K562 (cell line): ENCODE results near the gene MDC1. TPM values are rescaled to one million over a fixed set of nuclear protein-coding genes. Genes with fewer than 3 reads are reported as not detected.
A peak's percentile ranks its signal among the peaks of the same experiment; 100 is the strongest.

Experiments used
- CEBPB ChIP-seq: fragments of 450-650 bp; IDR thresholded peaks from 2 replicates; pipeline ENCODE4 v1.6.1; 2016; ENCODE audit warnings: missing genetic modification characterization, missing compliant biosample characterization
- ETS1 ChIP-seq: conservative IDR thresholded peaks from 2 replicates; pipeline ENCODE4 v1.6.1; 2011; ENCODE audit warnings: low read depth, mild to moderate bottlenecking, low read length; ENCODE audit not compliant: control insufficient read depth
- HMGN3 ChIP-seq: IDR thresholded peaks from 2 replicates; pipeline ENCODE4 v1.6.1; 2011; ENCODE audit warnings: borderline replicate concordance, low read depth, mild to moderate bottlenecking, mixed read lengths, low read length; ENCODE audit not compliant: insufficient read length; ENCODE audit errors: extremely low read depth
- KLF13 ChIP-seq: fragments of 450-650 bp; IDR thresholded peaks from 2 replicates; pipeline ENCODE4 v1.6.1; 2016; ENCODE audit warnings: missing genetic modification characterization, low read depth, mild to moderate bottlenecking, missing compliant biosample characterization, moderate library complexity, borderline replicate concordance
- NR1H2 ChIP-seq: sonication (generic); formaldehyde crosslinking; IDR thresholded peaks from 2 replicates; pipeline ENCODE4 v1.4.0; 2020; ENCODE audit warnings: mild to moderate bottlenecking, missing genetic modification reagents
- REST ChIP-seq, 2 experiments: fragments of 450-650 bp; formaldehyde crosslinking in 1 of 2; IDR thresholded peaks; 2 replicates each; pipeline versions ENCODE4 v1.4.0 to v1.6.1; 2014 to 2020; ENCODE audit warnings: mild to moderate bottlenecking in 2 of 2, borderline replicate concordance in 1 of 2, low read depth in 1 of 2
- SETDB1 ChIP-seq: IDR thresholded peaks from one replicate; pipeline ENCODE4 v1.6.1; 2012; ENCODE audit warnings: low read length, control low read depth, inconsistent platforms
- SMC3 ChIP-seq: conservative IDR thresholded peaks from 2 replicates; pipeline ENCODE4 v1.6.1; 2011; ENCODE audit warnings: low read depth, low read length, improper control_type of control experiment; ENCODE audit not compliant: insufficient read depth
- SP1 ChIP-seq: sonication (generic); formaldehyde crosslinking; IDR thresholded peaks from 2 replicates; pipeline ENCODE4 v1.8.1; 2022; ENCODE audit warnings: mild to moderate bottlenecking, missing genetic modification reagents
- polyA plus RNA-seq, 8 experiments: library from polyadenylated mRNA; depleted of rRNA in 4 of 8; stranded (reverse) in 5 of 8; unstranded in 3 of 8; fragments of >200 nt; fragmentation: Nextera tagmentation in 2 of 8; fragmentation: Illumina TruSeq in 1 of 8; extraction: Ambion mirVana in 2 of 8; extraction: Trizol in 1 of 8; gene quantifications; 2 replicates each; pipeline versions ENCODE4 v1.2.1 to v1.2.3, GENCODE V29; 2011 to 2014; ENCODE audit warnings: inconsistent platforms in 1 of 8, missing spikeins in 1 of 8
- total RNA-seq, 7 experiments: library from RNA; depleted of rRNA in 6 of 7; stranded (reverse); fragments of >200 nt in 6 of 7; fragmentation: Illumina TruSeq in 2 of 7; extraction: Trizol in 2 of 7; gene quantifications; 2 replicates each; pipeline versions ENCODE4 v1.2.1 to v1.2.3, GENCODE V29; 2011 to 2021; ENCODE audit warnings: low replicate concordance in 1 of 7
- TF ChIP-seq, protein P1 (sequence below): sonication (generic); formaldehyde crosslinking; IDR thresholded peaks from 2 replicates; pipeline ENCODE4 v1.8.0; 2023; ENCODE audit warnings: mild to moderate bottlenecking, missing genetic modification reagents
- TF ChIP-seq, protein P2 (sequence below): sonication (generic); formaldehyde crosslinking; IDR thresholded peaks from 2 replicates; pipeline ENCODE4 v1.8.1; 2023; ENCODE audit warnings: mild to moderate bottlenecking, missing genetic modification reagents

MDC1 gene
- total and polyA plus RNA-seq, 9 of the 15 experiments (the other 6 are each of a cell fraction or from before 2014, with no cell fraction given), result 8.2 to 114 (median 20.0) TPM

- TF ChIP-seq NR1H2 (CRISPR knock-in tag) (0 out of 2 replicates have a peak, but pooled peaks have one; percentile 73), ETS1 (peak; percentile 69), SMC3 (peak; percentile 86), REST (IDR thresholded peaks at IDR 0.05; ENCODE audit: borderline replicate concordance) (peak; percentile 91), REST (CRISPR knock-in tag; IDR thresholded peaks at IDR 0.05; ENCODE audit: low read depth) (no peak; the same call in 1 of the 2 replicates), HMGN3 (no peak), CEBPB (tag) (no peak), SETDB1 (no peak), KLF13 (peak; percentile 42; the same call in 1 of the 2 replicates), SP1 (peak; percentile 57; the same call in 1 of the 2 replicates)
- TF ChIP-seq, protein P1, sequence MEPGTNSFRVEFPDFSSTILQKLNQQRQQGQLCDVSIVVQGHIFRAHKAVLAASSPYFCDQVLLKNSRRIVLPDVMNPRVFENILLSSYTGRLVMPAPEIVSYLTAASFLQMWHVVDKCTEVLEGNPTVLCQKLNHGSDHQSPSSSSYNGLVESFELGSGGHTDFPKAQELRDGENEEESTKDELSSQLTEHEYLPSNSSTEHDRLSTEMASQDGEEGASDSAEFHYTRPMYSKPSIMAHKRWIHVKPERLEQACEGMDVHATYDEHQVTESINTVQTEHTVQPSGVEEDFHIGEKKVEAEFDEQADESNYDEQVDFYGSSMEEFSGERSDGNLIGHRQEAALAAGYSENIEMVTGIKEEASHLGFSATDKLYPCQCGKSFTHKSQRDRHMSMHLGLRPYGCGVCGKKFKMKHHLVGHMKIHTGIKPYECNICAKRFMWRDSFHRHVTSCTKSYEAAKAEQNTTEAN (CRISPR knock-in tag), result no peak
- TF ChIP-seq, protein P2, sequence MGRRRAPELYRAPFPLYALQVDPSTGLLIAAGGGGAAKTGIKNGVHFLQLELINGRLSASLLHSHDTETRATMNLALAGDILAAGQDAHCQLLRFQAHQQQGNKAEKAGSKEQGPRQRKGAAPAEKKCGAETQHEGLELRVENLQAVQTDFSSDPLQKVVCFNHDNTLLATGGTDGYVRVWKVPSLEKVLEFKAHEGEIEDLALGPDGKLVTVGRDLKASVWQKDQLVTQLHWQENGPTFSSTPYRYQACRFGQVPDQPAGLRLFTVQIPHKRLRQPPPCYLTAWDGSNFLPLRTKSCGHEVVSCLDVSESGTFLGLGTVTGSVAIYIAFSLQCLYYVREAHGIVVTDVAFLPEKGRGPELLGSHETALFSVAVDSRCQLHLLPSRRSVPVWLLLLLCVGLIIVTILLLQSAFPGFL (CRISPR knock-in tag), result no peak
Measured at GRCh38 chr6:30722280-30723112, 5.4 kb upstream of the MDC1 start (continued).
